GM13976 (cell line): ENCODE measurements around the gene RPS15A.

Experiments
- DNase-seq: peaks from one replicate; pipeline ENCODE4 v3.0.0; 2012; ENCODE audit warnings: low spot score
- in situ Hi-C: fragments of 300-500 bp; cut with MboI; formaldehyde crosslinking; loops from one replicate; pipeline ENCODE4 v1.12.0; 2022; ENCODE audit warnings: low sequenced_read_pairs, mixed read lengths, inconsistent platforms; ENCODE audit not compliant: unreplicated experiment
- TF ChIP-seq, protein P1 (sequence below): IDR thresholded peaks from 2 replicates; pipeline ENCODE4 v1.5.1; 2012; ENCODE audit warnings: borderline replicate concordance, mild to moderate bottlenecking; ENCODE audit not compliant: insufficient read depth; ENCODE audit errors: extremely low read depth, missing control alignments, control extremely low read depth

The RPS15A gene

DNA sequence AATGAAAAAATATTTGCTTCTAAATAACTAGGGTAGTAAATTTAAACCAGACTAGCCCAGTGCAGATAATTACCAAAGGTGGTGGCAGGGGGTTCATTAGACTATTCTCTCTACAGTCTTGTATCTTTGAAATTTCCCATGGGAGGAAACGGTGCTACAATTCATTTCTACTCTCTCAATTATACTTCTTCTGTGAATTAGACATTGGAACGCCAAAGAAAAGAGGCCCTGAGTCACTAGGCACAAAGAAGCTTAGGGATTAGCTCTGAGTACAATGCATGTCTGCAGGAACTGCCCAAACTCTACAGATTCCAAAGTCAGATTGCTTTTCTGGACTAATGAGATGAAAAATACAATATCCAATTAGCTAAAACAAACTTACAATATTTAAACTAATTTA is 41.9 kb upstream of the RPS15A start:
- TF ChIP-seq, protein P1, sequence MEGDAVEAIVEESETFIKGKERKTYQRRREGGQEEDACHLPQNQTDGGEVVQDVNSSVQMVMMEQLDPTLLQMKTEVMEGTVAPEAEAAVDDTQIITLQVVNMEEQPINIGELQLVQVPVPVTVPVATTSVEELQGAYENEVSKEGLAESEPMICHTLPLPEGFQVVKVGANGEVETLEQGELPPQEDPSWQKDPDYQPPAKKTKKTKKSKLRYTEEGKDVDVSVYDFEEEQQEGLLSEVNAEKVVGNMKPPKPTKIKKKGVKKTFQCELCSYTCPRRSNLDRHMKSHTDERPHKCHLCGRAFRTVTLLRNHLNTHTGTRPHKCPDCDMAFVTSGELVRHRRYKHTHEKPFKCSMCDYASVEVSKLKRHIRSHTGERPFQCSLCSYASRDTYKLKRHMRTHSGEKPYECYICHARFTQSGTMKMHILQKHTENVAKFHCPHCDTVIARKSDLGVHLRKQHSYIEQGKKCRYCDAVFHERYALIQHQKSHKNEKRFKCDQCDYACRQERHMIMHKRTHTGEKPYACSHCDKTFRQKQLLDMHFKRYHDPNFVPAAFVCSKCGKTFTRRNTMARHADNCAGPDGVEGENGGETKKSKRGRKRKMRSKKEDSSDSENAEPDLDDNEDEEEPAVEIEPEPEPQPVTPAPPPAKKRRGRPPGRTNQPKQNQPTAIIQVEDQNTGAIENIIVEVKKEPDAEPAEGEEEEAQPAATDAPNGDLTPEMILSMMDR, result no peak
- no peak for DNase-seq
- in situ Hi-C loops, result no loop called here

DNA sequence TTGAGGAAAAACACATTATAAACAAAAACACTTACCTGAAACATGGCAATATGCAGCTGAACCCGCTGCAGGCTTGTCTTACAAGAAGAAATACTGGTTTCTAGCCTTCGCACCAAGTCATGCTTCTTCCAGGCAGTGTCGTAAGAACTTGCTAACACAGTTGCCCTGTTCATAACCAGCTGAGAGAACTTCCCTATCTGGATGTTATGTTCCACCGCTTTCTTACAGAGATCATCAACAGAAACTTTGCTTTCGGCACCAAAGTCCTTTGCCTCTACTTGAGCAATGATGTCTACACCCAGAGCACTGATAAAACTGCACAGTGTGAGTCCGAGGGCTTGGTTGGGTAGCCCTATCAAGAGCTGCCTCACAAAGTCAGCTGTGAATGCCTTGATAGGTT is 39.1 kb upstream of the RPS15A start:
- in situ Hi-C loops, result no loop called here
- DNase-seq, result no peak

DNA sequence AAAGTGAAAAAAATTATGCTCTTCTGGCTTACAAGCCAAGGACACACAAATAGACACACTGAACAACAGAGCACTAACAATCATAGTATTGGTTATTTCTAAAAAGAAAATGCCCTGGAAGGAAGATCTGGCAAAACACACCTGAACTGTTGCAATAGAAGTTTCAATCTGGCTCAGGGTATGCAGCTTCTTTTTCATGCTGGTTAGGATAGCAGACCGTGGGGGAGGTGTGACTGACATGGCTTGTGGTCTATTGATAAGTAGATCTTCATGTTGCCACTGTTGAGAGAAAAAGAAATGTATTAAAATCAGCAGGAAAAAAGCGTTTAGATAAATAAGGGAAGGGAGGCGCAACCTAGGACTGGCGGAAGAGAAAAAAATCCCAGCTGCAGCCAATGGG is 37.8 kb upstream of the RPS15A start:
- in situ Hi-C loops, result no loop called here
- TF ChIP-seq, protein P1, result no peak
- no peak for DNase-seq

More for the DNA sequence above, 39.1 kb upstream of the RPS15A start:
- TF ChIP-seq, protein P1, result no peak

DNA sequence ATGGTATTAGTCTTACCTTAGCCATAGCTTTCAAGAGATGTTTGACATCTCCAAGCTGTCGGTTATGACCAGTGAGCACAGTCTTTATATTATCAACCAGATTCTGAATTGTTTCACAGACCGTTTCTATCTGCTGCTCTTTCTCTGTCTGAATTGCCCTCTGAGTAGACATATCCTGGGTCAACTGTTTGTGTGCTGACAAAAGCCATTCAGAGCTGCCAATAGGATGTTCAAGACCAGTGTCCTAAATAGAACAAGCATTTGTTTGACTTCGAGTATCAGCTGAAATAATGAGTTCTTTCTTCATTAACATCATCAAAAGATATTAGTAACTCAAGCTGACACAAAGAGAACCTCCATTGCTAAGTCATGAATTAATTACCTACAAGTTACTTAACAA is 26.2 kb upstream of the RPS15A start:
- in situ Hi-C loops, result no loop called here
- DNase-seq, result no peak
- TF ChIP-seq, protein P1, result no peak

DNA sequence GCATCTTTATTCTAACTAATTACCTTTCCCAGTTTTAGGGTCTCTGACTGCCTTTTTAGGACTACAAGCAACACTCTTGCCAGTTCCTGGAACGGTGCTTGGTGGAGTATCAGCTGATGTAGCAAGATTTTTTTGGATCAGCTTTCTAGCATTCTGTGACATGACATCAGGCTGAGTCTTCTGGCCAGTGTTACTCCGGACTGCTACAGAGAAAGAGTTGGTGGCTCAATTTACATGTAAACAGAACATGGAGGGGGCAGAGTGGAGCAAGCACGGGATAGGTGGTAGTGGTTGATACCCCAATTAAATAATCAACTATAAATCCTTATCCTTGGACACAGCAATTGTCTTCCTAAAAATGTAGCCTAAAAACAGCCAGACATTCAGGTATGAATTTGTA is 21.8 kb upstream of the RPS15A start:
- no peak for DNase-seq
- in situ Hi-C loops, result no loop called here
- TF ChIP-seq, protein P1, result no peak

DNA sequence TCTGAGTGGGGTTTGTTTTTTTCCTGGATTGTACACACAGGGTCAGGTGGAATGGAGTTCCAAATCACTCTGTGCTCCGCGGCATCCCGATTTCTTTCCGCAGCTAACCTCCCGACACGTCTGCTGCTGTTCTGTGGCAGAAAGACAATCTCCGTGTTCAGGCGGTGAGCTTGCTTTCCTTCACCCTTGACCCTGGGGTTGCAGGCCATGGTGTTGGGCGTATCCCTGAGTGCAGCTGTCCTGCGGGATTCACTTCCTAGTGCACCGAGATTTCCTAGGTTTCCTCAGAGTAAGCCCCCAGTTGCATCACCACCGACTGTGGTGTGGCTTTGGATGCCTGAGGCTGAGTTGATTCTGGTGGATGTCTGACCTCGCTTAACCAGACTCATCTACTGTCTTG is 19.0 kb upstream of the RPS15A start:
- in situ Hi-C loops, result loop anchor here (10.0 kb wide), 1 partner anchor 156 kb away; no protein-coding TSS in a partner anchor
- TF ChIP-seq, protein P1, result no peak
- no peak for DNase-seq

DNA sequence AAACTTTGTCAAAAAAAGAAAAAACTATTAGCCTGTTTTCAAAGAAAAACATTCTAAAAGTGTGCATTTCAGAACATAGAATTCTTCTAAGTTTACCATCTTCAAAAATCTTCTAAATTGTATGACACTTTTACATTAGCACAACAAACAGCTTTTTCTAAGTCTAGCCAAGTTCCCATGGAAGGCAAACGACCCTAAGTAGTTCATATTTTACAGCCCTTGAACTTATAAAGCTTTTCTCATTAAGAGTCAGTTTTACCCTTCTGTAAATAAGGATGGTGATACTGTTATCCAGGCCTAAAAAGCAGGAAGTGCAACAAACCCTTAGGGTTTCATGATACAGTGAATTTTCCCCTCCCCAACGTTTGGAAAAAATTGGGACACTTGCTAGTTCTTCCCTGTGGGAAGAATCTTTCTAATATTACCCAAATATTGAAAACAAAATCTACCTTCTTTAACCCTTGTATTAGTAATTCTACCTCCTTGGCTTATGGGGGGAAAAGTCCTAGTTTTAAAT is 15.2 kb upstream of the RPS15A start:
- DNase-seq, result no peak
- TF ChIP-seq, protein P1, result no peak
- in situ Hi-C loops, result loop anchor here (10.0 kb wide), 1 partner anchor 159 kb away; no protein-coding TSS in a partner anchor
